HG03354 (cell line): ENCODE results near the gene ITGB4.

Experiments
- ATAC-seq: cut with Tn5 transposase; IDR thresholded peaks from one replicate; pipeline ENCODE4 v1.9.1; 2021; ENCODE audit warnings: mild to moderate bottlenecking; ENCODE audit not compliant: unreplicated experiment, poor library complexity, severe bottlenecking

The ITGB4 gene

DNA sequence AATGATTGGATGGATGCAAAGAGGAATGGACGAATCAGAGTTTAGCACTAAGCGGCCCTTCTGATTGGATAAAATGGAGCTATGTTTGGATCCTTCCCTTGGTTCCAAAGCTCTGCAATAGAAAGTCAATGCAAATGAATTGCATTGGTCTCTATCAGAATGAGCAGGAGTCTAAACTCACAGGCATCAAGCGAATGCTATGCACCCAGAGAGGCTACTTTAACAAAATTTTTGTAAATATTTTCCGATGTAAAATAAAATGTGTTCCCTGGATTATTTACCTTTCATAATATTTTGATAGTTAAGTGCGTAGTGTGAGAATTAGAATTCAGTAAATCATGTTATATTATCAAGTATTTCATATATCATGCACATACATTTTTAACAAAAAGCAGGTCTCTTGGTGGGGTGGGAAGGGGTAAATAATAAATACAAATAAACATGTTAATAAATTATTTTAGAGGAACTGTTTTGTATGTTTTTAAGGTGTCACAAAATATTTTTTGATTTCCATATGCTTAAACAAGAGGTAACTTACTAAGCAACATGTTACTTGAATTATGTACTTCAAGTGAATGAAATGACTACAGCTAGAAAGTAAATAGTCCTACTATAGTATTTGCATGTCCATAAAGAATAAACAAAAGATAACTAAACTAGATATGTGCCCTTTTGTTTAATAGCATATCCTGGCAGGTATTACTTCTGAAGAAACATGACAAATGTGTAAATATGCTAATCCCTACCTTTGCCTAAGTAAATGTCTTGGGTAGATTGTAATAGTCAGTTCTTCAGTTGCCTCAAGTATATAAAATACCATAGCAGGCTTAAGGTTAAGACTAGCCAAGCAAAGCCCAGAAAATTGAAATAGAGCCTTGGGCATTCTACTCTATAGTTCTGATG is 59.0 kb downstream of the ITGB4 start:
- ATAC-seq: no peak

- ATAC-seq: no peak
Measured at GRCh38 chr17:75783069-75783783, 62.0 kb downstream of the ITGB4 start.

GRCh38 chr17:75783803-75784472 is 62.7 kb downstream of the ITGB4 start:
- ATAC-seq: no peak

GRCh38 chr17:75784473-75785015 is 63.3 kb downstream of the ITGB4 start, which contains the start of gene UNK:
Gene UNK (plus strand): TSS chr17:75784806. CDS start chr17:75784881, 75 bp downstream.
- ATAC-seq: peak; percentile 68

- ATAC-seq: peak; percentile 60
Measured at GRCh38 chr17:75785016-75785890, 64.0 kb downstream of the ITGB4 start.

DNA sequence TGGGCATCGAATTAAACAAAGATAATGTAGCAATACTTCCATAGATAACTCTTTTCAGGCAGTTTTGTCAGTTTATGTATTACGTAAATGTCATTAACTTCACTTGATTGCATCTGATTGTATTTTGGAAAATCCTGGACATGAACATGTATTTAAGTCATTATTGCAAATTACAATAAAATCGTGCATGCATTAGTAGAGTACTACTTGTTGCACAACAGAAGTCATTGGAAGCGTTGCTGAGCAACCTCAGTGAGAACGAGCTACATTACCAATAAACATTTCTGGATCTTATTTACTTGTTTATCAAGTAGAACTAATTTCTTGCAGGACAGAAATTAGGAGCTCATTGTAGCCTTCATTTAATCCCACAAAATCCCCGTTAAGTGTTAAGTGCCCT is 70.0 kb downstream of the ITGB4 start:
- ATAC-seq: no peak

- no peak for ATAC-seq
Measured at GRCh38 chr17:75793460-75793859, 72.2 kb downstream of the ITGB4 start.

- no peak for ATAC-seq
Measured at GRCh38 chr17:75795820-75796607, 74.8 kb downstream of the ITGB4 start.

GRCh38 chr17:75799402-75799801 is 78.1 kb downstream of the ITGB4 start:
- ATAC-seq: no peak

DNA sequence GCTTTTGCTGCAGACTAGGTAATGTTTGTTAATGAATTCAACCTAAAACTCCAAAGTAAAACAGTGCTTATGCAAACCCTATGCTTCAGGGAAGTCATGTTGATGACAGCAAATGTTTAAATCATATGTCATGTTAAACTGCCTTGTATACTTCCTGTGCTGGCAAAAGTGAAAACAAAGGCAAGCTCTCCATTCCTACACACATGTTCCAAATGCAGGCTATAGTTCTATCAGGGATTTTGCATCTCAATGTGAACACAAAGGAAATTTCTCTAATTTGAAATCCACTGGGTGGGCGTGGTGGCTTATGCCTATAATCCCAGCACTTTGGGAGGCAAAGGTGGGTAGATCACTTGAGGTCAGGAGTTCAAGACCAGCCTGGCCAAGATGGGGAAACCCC is 82.6 kb downstream of the ITGB4 start:
- no peak for ATAC-seq

- ATAC-seq: no peak
Measured at GRCh38 chr17:75806822-75807500, 85.7 kb downstream of the ITGB4 start.
